K562 (cell line): ENCODE results near the gene NIPAL3. TPM values are rescaled to one million over a fixed set of nuclear protein-coding genes. Genes with fewer than 3 reads are reported as not detected.

Experiments used
- HMG20A ChIP-seq: fragments of 450-650 bp; formaldehyde crosslinking; conservative IDR thresholded peaks from 2 replicates; pipeline ENCODE4 v1.4.0; 2020; ENCODE audit warnings: mild to moderate bottlenecking, mixed read lengths
- MYNN ChIP-seq, 2 experiments: sonication (generic); formaldehyde crosslinking in 1 of 2; IDR thresholded peaks; 2 replicates each; pipeline versions ENCODE4 v1.5.0 to v1.6.1; 2016 to 2020; ENCODE audit warnings: antibody characterized with exemption in 1 of 2, missing genetic modification reagents in 1 of 2
- SMARCA5 ChIP-seq: fragments of 450-650 bp; IDR thresholded peaks from 2 replicates; pipeline ENCODE4 v1.6.1; 2016
- TBL1XR1 ChIP-seq, 2 experiments: IDR thresholded peaks; 2 replicates each; pipeline ENCODE4 v1.6.1; 2012; ENCODE audit warnings: improper control_type of control experiment in 2 of 2, low read length in 2 of 2, mild to moderate bottlenecking in 1 of 2
- XRCC3 ChIP-seq: fragments of 450-650 bp; IDR thresholded peaks from 2 replicates; pipeline ENCODE4 v1.6.1; 2017; ENCODE audit warnings: mild to moderate bottlenecking, moderate library complexity
- ZNF551 ChIP-seq: fragments of 250-450 bp; sonication (Bioruptor Pico); IDR thresholded peaks from 2 replicates; pipeline ENCODE4 v1.5.0; 2021; ENCODE audit warnings: mild to moderate bottlenecking, moderate library complexity
- ZNF644 ChIP-seq: fragments of 200-800 bp; sonication (Bioruptor generic); IDR thresholded peaks from 2 replicates; pipeline ENCODE4 v1.6.1; 2016; ENCODE audit warnings: low read depth, missing genetic modification characterization, missing compliant biosample characterization
- polyA plus RNA-seq, 8 experiments: library from polyadenylated mRNA; depleted of rRNA in 4 of 8; stranded (reverse) in 5 of 8; unstranded in 3 of 8; fragments of >200 nt; fragmentation: Nextera tagmentation in 2 of 8; fragmentation: Illumina TruSeq in 1 of 8; extraction: Ambion mirVana in 2 of 8; extraction: Trizol in 1 of 8; gene quantifications; 2 replicates each; pipeline versions ENCODE4 v1.2.1 to v1.2.3, GENCODE V29; 2011 to 2014; ENCODE audit warnings: inconsistent platforms in 1 of 8, missing spikeins in 1 of 8
- total RNA-seq, 7 experiments: library from RNA; depleted of rRNA in 6 of 7; stranded (reverse); fragments of >200 nt in 6 of 7; fragmentation: Illumina TruSeq in 2 of 7; extraction: Trizol in 2 of 7; gene quantifications; 2 replicates each; pipeline versions ENCODE4 v1.2.1 to v1.2.3, GENCODE V29; 2011 to 2021; ENCODE audit warnings: low replicate concordance in 1 of 7
- TF ChIP-seq, protein P1 (sequence below), 2 experiments: fragments of 450-650 bp in 1 of 2; sonication (generic) in 1 of 2; formaldehyde crosslinking in 1 of 2; IDR thresholded peaks; 2 replicates each; pipeline versions ENCODE4 v1.7.1 to v1.9.0; 2016 to 2022; ENCODE audit warnings: inconsistent platforms in 1 of 2, mild to moderate bottlenecking in 1 of 2, missing genetic modification reagents in 1 of 2
- TF ChIP-seq, protein P2 (sequence below): fragments of 450-650 bp; IDR thresholded peaks from 2 replicates; pipeline ENCODE4 v1.6.1; 2016; ENCODE audit warnings: low read depth, mild to moderate bottlenecking, moderate library complexity
- TF ChIP-seq, protein P3 (sequence below): fragments of 250-450 bp; sonication (Bioruptor Pico); IDR thresholded peaks from 2 replicates; pipeline ENCODE4 v1.4.0; 2020; ENCODE audit warnings: mild to moderate bottlenecking
- TF ChIP-seq, protein P4 (sequence below): IDR thresholded peaks from 2 replicates; pipeline ENCODE4 v1.6.1; 2014; ENCODE audit warnings: antibody characterized with exemption

Gene NIPAL3
- total and polyA plus RNA-seq, 9 of the 15 experiments (the other 6 are each of a cell fraction or from before 2014, with no cell fraction given) = 10.5 to 26.3 (median 16.0) TPM

DNA sequence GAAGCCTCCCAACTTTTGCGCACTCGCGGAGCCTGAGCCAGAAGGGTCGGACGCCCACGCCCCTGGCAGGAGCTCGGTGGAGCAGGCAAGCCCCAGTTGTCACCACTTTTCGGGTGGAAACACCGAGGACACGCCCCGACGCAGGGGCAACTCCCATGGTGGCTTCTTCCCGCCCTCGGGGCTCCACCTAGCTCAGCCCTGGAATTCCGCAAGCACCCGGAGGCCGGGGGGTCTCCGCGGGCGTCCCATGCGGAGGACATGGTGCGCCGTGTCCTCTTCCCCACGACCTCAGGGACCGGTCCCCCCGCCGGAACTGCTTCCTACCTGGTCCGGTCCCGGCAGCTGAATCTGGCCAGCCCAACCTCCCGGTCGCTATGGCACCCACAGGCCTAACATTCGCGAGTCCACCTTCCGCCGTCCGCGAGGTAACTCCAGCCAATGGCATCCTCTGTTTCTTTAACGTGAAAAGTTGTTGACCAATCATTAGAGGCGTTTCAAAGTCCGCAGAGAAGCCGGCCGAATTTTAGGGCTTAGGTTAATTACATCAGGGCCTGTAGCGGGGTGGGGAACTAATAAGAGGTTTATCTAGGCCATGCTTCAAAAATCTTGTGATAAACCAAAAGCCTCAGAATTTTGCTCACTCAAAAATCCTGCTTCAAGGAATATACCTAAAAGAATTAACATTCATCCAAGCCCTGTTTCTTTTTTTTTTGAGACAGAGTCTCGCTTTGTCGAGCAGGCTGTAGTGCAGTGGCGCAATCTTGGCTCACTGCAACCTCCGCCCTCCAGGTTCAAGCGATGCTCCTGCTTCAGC lies 2.0 kb upstream of the NIPAL3 start, which contains the start of gene STPG1 (continued):
- TF ChIP-seq, protein P1, sequence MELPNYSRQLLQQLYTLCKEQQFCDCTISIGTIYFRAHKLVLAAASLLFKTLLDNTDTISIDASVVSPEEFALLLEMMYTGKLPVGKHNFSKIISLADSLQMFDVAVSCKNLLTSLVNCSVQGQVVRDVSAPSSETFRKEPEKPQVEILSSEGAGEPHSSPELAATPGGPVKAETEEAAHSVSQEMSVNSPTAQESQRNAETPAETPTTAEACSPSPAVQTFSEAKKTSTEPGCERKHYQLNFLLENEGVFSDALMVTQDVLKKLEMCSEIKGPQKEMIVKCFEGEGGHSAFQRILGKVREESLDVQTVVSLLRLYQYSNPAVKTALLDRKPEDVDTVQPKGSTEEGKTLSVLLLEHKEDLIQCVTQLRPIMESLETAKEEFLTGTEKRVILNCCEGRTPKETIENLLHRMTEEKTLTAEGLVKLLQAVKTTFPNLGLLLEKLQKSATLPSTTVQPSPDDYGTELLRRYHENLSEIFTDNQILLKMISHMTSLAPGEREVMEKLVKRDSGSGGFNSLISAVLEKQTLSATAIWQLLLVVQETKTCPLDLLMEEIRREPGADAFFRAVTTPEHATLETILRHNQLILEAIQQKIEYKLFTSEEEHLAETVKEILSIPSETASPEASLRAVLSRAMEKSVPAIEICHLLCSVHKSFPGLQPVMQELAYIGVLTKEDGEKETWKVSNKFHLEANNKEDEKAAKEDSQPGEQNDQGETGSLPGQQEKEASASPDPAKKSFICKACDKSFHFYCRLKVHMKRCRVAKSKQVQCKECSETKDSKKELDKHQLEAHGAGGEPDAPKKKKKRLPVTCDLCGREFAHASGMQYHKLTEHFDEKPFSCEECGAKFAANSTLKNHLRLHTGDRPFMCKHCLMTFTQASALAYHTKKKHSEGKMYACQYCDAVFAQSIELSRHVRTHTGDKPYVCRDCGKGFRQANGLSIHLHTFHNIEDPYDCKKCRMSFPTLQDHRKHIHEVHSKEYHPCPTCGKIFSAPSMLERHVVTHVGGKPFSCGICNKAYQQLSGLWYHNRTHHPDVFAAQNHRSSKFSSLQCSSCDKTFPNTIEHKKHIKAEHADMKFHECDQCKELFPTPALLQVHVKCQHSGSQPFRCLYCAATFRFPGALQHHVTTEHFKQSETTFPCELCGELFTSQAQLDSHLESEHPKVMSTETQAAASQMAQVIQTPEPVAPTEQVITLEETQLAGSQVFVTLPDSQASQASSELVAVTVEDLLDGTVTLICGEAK (IDR thresholded peaks at IDR 0.05) = peak; percentile 77
- TF ChIP-seq, protein P1 (CRISPR knock-in tag; IDR thresholded peaks at IDR 0.05) = no peak
- TF ChIP-seq MYNN (IDR thresholded peaks at IDR 0.05) (no peak; the same call in 1 of the 2 replicates), MYNN (CRISPR knock-in tag; IDR thresholded peaks at IDR 0.05) (no peak), XRCC3 (no peak), TBL1XR1 (IDR thresholded peaks at IDR 0.05; ENCODE audit: low read length in 2 of 2) (no peak), HMG20A (CRISPR knock-in tag) (no peak), ZNF551 (CRISPR knock-in tag) (no peak), ZNF644 (tag) (no peak), SMARCA5 (no peak)
- TF ChIP-seq, protein P2, sequence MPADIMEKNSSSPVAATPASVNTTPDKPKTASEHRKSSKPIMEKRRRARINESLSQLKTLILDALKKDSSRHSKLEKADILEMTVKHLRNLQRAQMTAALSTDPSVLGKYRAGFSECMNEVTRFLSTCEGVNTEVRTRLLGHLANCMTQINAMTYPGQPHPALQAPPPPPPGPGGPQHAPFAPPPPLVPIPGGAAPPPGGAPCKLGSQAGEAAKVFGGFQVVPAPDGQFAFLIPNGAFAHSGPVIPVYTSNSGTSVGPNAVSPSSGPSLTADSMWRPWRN = no peak
- TF ChIP-seq, protein P3, sequence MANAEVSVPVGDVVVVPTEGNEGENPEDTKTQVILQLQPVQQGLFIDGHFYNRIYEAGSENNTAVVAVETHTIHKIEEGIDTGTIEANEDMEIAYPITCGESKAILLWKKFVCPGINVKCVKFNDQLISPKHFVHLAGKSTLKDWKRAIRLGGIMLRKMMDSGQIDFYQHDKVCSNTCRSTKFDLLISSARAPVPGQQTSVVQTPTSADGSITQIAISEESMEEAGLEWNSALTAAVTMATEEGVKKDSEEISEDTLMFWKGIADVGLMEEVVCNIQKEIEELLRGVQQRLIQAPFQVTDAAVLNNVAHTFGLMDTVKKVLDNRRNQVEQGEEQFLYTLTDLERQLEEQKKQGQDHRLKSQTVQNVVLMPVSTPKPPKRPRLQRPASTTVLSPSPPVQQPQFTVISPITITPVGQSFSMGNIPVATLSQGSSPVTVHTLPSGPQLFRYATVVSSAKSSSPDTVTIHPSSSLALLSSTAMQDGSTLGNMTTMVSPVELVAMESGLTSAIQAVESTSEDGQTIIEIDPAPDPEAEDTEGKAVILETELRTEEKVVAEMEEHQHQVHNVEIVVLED = no peak
- TF ChIP-seq, protein P4, sequence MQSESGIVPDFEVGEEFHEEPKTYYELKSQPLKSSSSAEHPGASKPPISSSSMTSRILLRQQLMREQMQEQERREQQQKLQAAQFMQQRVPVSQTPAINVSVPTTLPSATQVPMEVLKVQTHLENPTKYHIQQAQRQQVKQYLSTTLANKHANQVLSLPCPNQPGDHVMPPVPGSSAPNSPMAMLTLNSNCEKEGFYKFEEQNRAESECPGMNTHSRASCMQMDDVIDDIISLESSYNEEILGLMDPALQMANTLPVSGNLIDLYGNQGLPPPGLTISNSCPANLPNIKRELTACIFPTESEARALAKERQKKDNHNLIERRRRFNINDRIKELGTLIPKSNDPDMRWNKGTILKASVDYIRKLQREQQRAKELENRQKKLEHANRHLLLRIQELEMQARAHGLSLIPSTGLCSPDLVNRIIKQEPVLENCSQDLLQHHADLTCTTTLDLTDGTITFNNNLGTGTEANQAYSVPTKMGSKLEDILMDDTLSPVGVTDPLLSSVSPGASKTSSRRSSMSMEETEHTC = no peak
